Stomach smooth muscle (tissue), 2 donors: ENCODE results near the gene BARHL2.
A peak's percentile ranks its signal among the peaks of the same experiment; 100 is the strongest.

ENCODE experiments used
- H3K27ac ChIP-seq: one replicate; pipeline ENCODE4 v1.7.0; 2013; ENCODE audit warnings: mild to moderate bottlenecking, low read length, inconsistent platforms
- H3K27me3 ChIP-seq, 2 donors: one replicate each; pipeline ENCODE4 v1.7.0; 2013; ENCODE audit warnings: low read length in 2 of 2; ENCODE audit not compliant: insufficient read depth in 2 of 2, control insufficient read depth in 1 of 2
- H3K36me3 ChIP-seq, 2 donors: one replicate each; pipeline ENCODE4 v1.7.0; 2013; ENCODE audit warnings: low read length in 2 of 2; ENCODE audit not compliant: control insufficient read depth in 2 of 2, insufficient read depth in 2 of 2
- H3K4me1 ChIP-seq: one replicate; pipeline ENCODE4 v1.7.0; 2013; ENCODE audit warnings: low read length; ENCODE audit not compliant: control insufficient read depth, insufficient read depth
- H3K4me3 ChIP-seq, 2 donors: one replicate each; pipeline ENCODE4 v1.7.0; 2013; ENCODE audit warnings: low read length in 2 of 2
- H3K9ac ChIP-seq, 2 donors: one replicate each; pipeline ENCODE4 v1.7.0; 2013; ENCODE audit warnings: low read length in 2 of 2, mild to moderate bottlenecking in 1 of 2
- H3K9me3 ChIP-seq, 2 donors: one replicate each; pipeline ENCODE4 v1.7.0; 2013; ENCODE audit warnings: low read length in 2 of 2; ENCODE audit not compliant: control insufficient read depth in 2 of 2
- donor health status: healthy.
- donor health status: Pancreatic carcinoma.

Gene BARHL2

GRCh38 chr1:90716243-90716551, 905 bp downstream of the BARHL2 start:
- no peak overlapping the region for H3K9ac ChIP-seq
- peaks cover 80 to 96% of the 10 kb centered on the region in 2 donors for H3K27me3 ChIP-seq
- no peak overlapping the region for H3K27ac ChIP-seq
- peaks cover 0 to 4% of the 10 kb centered on the region in 2 donors for H3K9me3 ChIP-seq
- no peaks in the 10 kb centered on the region for H3K36me3 ChIP-seq
- H3K4me3 ChIP-seq, result no peak overlapping the region
- H3K4me1 ChIP-seq, result peaks cover 25% of the 10 kb centered on the region

- no peak overlapping the region for H3K9ac ChIP-seq
- peaks cover 0 to 4% of the 10 kb centered on the region in 2 donors for H3K9me3 ChIP-seq
- peaks cover 82 to 96% of the 10 kb centered on the region in 2 donors for H3K27me3 ChIP-seq
- peaks cover 27% of the 10 kb centered on the region for H3K4me1 ChIP-seq
- no peak overlapping the region for H3K27ac ChIP-seq
- no peaks in the 10 kb centered on the region for H3K36me3 ChIP-seq
- no peak overlapping the region for H3K4me3 ChIP-seq
Observed at GRCh38 chr1:90715309-90715708, 1.8 kb downstream of the BARHL2 start.

- peaks cover 82 to 96% of the 10 kb centered on the region in 2 donors for H3K27me3 ChIP-seq
Observed at GRCh38 chr1:90714521-90714951, 2.6 kb downstream of the BARHL2 start.

GRCh38 chr1:90713741-90714509, 3.2 kb downstream of the BARHL2 start:
- Histone ChIP-seq H3K27ac (no peak overlapping the region), H3K9me3 (no peaks in the 10 kb centered on the region), H3K9ac (no peak overlapping the region), H3K4me3 (peak overlapping the region in 1 of 2 donors; percentile 28), H3K4me1 (peaks cover 27% of the 10 kb centered on the region), H3K27me3 (peaks cover 78 to 94% of the 10 kb centered on the region in 2 donors), H3K36me3 (no peaks in the 10 kb centered on the region)

More at GRCh38 chr1:90714521-90714951, 2.6 kb downstream of the BARHL2 start:
- H3K36me3 ChIP-seq, result no peaks in the 10 kb centered on the region
- H3K4me1 ChIP-seq, result peaks cover 27% of the 10 kb centered on the region
- H3K9me3 ChIP-seq, result no peaks in the 10 kb centered on the region
- H3K4me3 ChIP-seq, result no peak overlapping the region
- H3K27ac ChIP-seq, result no peak overlapping the region
- no peak overlapping the region for H3K9ac ChIP-seq

GRCh38 chr1:90712915-90713730, 4.0 kb downstream of the BARHL2 start:
- H3K9me3 ChIP-seq, result no peaks in the 10 kb centered on the region
- peaks cover 78 to 94% of the 10 kb centered on the region in 2 donors for H3K27me3 ChIP-seq

GRCh38 chr1:90712153-90712856, 4.8 kb downstream of the BARHL2 start:
- H3K27me3 ChIP-seq, result peaks cover 84 to 95% of the 10 kb centered on the region in 2 donors

More at GRCh38 chr1:90712915-90713730, 4.0 kb downstream of the BARHL2 start:
- no peaks in the 10 kb centered on the region for H3K36me3 ChIP-seq
- H3K9ac ChIP-seq, result no peak overlapping the region
- peaks cover 23% of the 10 kb centered on the region for H3K4me1 ChIP-seq
- no peak overlapping the region for H3K4me3 ChIP-seq
- no peak overlapping the region for H3K27ac ChIP-seq

GRCh38 chr1:90711696-90712095, 5.4 kb downstream of the BARHL2 start:
- Histone ChIP-seq H3K9me3 (no peaks in the 10 kb centered on the region), H3K27ac (no peak overlapping the region), H3K4me3 (no peak overlapping the region), H3K4me1 (peaks cover 23% of the 10 kb centered on the region), H3K27me3 (peaks cover 84 to 95% of the 10 kb centered on the region in 2 donors), H3K36me3 (no peaks in the 10 kb centered on the region), H3K9ac (no peak overlapping the region)

More at GRCh38 chr1:90712153-90712856, 4.8 kb downstream of the BARHL2 start:
- Histone ChIP-seq H3K9ac (no peak overlapping the region), H3K36me3 (no peaks in the 10 kb centered on the region), H3K27ac (no peak overlapping the region), H3K4me1 (peaks cover 21% of the 10 kb centered on the region), H3K4me3 (no peak overlapping the region), H3K9me3 (no peaks in the 10 kb centered on the region)

- peaks cover 84 to 95% of the 10 kb centered on the region in 2 donors for H3K27me3 ChIP-seq
- no peak overlapping the region for H3K27ac ChIP-seq
- peaks cover 24% of the 10 kb centered on the region for H3K4me1 ChIP-seq
- no peaks in the 10 kb centered on the region for H3K36me3 ChIP-seq
- peak overlapping the region in 1 of 2 donors; percentile 15 for H3K4me3 ChIP-seq
- H3K9me3 ChIP-seq, result no peaks in the 10 kb centered on the region
- no peak overlapping the region for H3K9ac ChIP-seq
Observed at GRCh38 chr1:90710579-90711536, 6.2 kb downstream of the BARHL2 start.

- H3K9ac ChIP-seq, result no peak overlapping the region
- peaks cover 83 to 97% of the 10 kb centered on the region in 2 donors for H3K27me3 ChIP-seq
- H3K4me1 ChIP-seq, result peaks cover 24% of the 10 kb centered on the region
- H3K9me3 ChIP-seq, result no peaks in the 10 kb centered on the region
- H3K27ac ChIP-seq, result no peak overlapping the region
- H3K4me3 ChIP-seq, result no peak overlapping the region
- H3K36me3 ChIP-seq, result no peaks in the 10 kb centered on the region
Observed at GRCh38 chr1:90709535-90709934, 7.6 kb downstream of the BARHL2 start.
